ENCODE measurements around the gene STARD4. TPM values are rescaled to one million over a fixed set of nuclear protein-coding genes. Genes with fewer than 3 reads are reported as not detected.

STARD4 gene
- total RNA-seq, 1 donor from 2014 or later, result 65.8 TPM

DNA sequence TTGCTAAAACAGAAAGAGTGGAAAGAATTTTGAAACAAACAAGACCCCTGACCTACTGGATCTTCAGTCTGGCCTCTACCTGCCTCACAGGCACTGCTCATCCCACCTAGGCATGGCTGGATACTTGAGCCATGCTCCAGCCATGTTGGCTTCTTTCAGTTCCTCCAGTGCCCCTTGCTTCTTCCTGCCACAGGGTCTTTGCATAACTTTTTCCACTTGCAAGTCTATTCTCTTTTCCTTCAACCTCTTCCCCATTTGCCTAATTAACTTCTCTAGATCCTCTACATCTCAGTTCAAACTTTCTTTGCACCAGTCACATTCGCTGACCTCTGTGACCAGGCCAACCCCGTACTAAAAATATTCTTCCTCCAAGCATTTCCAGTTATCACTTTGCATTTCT, 50.4 kb downstream of the STARD4 start:
- H3K27me3 Mint-ChIP-seq (ENCODE audit: low read depth), result no peaks in the 10 kb centered on the region
- no peak for DNase-seq (ENCODE audit: low spot score in 2 of 2, unreplicated experiment in 2 of 2)
- no peak overlapping the region for H3K27ac Mint-ChIP-seq
- H3K9me3 Mint-ChIP-seq, result peaks cover 31% of the 10 kb centered on the region
- no peak overlapping the region for H3K4me3 Mint-ChIP-seq
- H3K36me3 Mint-ChIP-seq, result peaks cover 18% of the 10 kb centered on the region
- TF ChIP-seq, protein P1, sequence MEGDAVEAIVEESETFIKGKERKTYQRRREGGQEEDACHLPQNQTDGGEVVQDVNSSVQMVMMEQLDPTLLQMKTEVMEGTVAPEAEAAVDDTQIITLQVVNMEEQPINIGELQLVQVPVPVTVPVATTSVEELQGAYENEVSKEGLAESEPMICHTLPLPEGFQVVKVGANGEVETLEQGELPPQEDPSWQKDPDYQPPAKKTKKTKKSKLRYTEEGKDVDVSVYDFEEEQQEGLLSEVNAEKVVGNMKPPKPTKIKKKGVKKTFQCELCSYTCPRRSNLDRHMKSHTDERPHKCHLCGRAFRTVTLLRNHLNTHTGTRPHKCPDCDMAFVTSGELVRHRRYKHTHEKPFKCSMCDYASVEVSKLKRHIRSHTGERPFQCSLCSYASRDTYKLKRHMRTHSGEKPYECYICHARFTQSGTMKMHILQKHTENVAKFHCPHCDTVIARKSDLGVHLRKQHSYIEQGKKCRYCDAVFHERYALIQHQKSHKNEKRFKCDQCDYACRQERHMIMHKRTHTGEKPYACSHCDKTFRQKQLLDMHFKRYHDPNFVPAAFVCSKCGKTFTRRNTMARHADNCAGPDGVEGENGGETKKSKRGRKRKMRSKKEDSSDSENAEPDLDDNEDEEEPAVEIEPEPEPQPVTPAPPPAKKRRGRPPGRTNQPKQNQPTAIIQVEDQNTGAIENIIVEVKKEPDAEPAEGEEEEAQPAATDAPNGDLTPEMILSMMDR (IDR thresholded peaks at IDR 0.05; ENCODE audit: unreplicated experiment), result no peak
- H3K4me1 Mint-ChIP-seq, result peaks cover 22% of the 10 kb centered on the region

DNA sequence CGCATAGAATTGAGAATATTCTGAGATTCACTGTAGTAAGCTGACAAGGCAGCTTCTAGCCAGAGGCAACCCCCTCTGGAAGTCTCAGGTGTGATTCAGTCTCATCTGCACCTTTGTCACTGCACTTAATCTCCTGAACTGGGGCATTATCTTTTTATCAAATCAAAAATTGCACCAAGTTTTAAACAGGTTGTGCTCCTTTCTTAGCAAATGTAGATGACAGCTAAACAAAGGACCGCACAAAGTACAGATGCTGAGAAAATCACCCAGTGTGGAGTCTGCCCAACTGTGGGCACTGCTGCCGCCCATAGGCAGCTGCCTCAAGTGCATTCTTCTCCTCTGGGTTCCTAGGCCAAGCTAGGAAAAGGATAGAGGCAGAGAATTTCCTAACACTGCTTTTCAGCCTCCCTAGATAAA, 51.1 kb downstream of the STARD4 start:
- H3K4me1 Mint-ChIP-seq, result peaks cover 26% of the 10 kb centered on the region

DNA sequence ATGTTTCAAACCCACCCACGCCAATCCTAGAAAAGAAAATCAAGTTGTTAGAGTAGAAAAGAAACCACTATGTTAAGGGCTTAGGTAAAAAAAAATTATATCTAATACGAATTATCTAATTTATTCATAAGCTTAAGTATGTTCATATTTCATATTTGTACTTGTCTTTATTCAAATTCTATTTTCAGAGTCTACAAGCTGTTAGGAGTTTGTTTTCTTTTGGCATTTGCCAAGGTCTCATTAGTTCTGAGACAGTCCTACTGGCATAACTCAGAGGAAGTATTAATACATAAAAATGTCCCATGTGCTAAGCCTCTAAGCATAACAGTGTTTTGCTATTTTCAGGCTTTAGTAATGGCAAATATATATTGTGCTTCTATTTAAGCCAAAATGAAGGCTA, 57.6 kb downstream of the STARD4 start:
- no peaks in the 10 kb centered on the region for H3K27me3 Mint-ChIP-seq (ENCODE audit: low read depth)
- H3K36me3 Mint-ChIP-seq, result no peaks in the 10 kb centered on the region
- H3K4me3 Mint-ChIP-seq, result peak overlapping the region; percentile 0
- no peak for DNase-seq (ENCODE audit: low spot score in 2 of 2, unreplicated experiment in 2 of 2)
- TF ChIP-seq, protein P1 (IDR thresholded peaks at IDR 0.05; ENCODE audit: unreplicated experiment), result no peak
- peaks cover 40% of the 10 kb centered on the region for H3K4me1 Mint-ChIP-seq
- peak overlapping the region; percentile 63 for H3K27ac Mint-ChIP-seq
- H3K9me3 Mint-ChIP-seq, result no peaks in the 10 kb centered on the region

More for the DNA sequence above, 51.1 kb downstream of the STARD4 start:
- Mint-ChIP-seq H3K27ac (peak overlapping the region; percentile 80), H3K36me3 (peaks cover 18% of the 10 kb centered on the region), H3K27me3 (ENCODE audit: low read depth) (no peaks in the 10 kb centered on the region), H3K4me3 (no peak overlapping the region), H3K9me3 (peaks cover 24% of the 10 kb centered on the region)
- TF ChIP-seq, protein P1 (IDR thresholded peaks at IDR 0.05; ENCODE audit: unreplicated experiment), result no peak
- DNase-seq (ENCODE audit: low spot score in 2 of 2, unreplicated experiment in 2 of 2), result no peak

DNA sequence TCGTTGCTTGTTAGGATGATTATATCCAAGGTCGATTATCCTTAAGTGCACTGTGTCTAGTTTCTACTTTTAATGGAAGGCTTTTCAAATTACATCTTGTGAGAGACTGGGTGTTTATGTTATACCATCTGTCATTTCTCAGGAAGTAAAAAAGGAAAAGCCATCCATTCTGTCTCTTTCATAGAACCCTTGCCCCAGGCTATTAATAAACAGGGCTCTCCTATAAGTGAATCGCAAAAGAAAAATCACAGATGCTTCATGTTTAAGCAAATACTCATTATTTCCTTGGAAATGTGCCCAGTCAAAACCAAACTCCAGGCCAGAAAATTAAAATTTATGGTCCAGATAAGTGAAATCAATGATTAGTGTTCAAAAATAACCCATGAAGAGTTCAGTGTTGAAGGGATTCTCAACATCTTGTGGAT, 58.1 kb downstream of the STARD4 start:
- H3K27ac Mint-ChIP-seq, result peak overlapping the region; percentile 63
- TF ChIP-seq, protein P1 (IDR thresholded peaks at IDR 0.05; ENCODE audit: unreplicated experiment), result no peak
- H3K4me1 Mint-ChIP-seq, result peaks cover 40% of the 10 kb centered on the region
- no peaks in the 10 kb centered on the region for H3K27me3 Mint-ChIP-seq (ENCODE audit: low read depth)
- no peaks in the 10 kb centered on the region for H3K9me3 Mint-ChIP-seq
- peaks cover 2% of the 10 kb centered on the region for H3K36me3 Mint-ChIP-seq
- peak overlapping the region; percentile 0 for H3K4me3 Mint-ChIP-seq
- no peak for DNase-seq (ENCODE audit: low spot score in 2 of 2, unreplicated experiment in 2 of 2)

DNA sequence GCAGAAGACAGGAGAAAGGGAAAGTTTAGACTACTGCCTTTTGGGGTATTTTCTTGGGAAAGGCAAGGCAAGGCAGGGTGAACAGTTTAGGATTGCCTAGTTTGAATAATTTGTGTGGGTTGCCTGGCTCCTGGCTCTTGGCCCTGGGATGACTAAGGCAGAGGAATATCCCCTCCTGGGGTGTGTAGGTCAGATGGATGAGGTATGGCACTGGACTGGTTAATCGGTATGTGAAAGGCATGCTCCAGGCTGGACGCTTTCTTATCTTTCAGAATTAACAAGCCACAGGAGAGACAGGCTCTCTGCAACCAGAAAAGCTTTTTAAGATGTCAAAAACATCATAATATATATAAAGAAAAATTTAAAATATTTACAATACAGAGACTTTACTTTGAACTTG, 58.6 kb downstream of the STARD4 start:
- H3K36me3 Mint-ChIP-seq, result peaks cover 2% of the 10 kb centered on the region
- no peaks in the 10 kb centered on the region for H3K27me3 Mint-ChIP-seq (ENCODE audit: low read depth)
- peak overlapping the region; percentile 95 for H3K27ac Mint-ChIP-seq
- no peaks in the 10 kb centered on the region for H3K9me3 Mint-ChIP-seq
- DNase-seq (ENCODE audit: low spot score in 2 of 2, unreplicated experiment in 2 of 2), result peak in 1 of 2 experiments; percentile 49
- TF ChIP-seq, protein P1 (IDR thresholded peaks at IDR 0.05; ENCODE audit: unreplicated experiment), result no peak
- H3K4me1 Mint-ChIP-seq, result peaks cover 40% of the 10 kb centered on the region
- peak overlapping the region; percentile 27 for H3K4me3 Mint-ChIP-seq

DNA sequence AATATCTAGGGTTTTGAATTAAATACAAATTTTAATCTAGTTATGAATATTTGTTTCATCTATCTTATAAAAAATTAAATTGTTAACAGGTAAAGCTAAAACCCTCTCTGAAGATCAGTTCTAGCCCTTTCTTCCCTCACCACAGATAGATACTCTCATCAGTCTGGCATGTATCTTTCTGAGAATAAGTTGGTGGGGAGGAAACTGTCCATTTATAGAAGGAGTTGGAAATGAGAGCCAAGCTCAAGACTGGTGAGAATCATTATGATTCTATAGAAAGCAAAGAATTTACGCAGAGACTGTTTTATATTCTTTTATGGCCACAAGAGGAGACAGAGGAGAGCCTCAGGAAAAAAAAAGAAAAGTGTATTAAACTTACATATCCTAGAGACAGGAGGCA, 59.0 kb downstream of the STARD4 start:
- no peak for DNase-seq (ENCODE audit: low spot score in 2 of 2, unreplicated experiment in 2 of 2)
- no peaks in the 10 kb centered on the region for H3K9me3 Mint-ChIP-seq
- peaks cover 40% of the 10 kb centered on the region for H3K4me1 Mint-ChIP-seq
- peak overlapping the region; percentile 95 for H3K27ac Mint-ChIP-seq
- H3K27me3 Mint-ChIP-seq (ENCODE audit: low read depth), result no peaks in the 10 kb centered on the region
- H3K36me3 Mint-ChIP-seq, result peaks cover 2% of the 10 kb centered on the region
- peak overlapping the region; percentile 27 for H3K4me3 Mint-ChIP-seq
- TF ChIP-seq, protein P1 (IDR thresholded peaks at IDR 0.05; ENCODE audit: unreplicated experiment), result no peak

Measured in mesothelial cell of epicardium (in vitro differentiated cells).